ENCODE data around the gene CFB. TPM values are rescaled to one million over a fixed set of nuclear protein-coding genes. Genes with fewer than 3 reads are reported as not detected.

The CFB gene
- total and polyA plus RNA-seq, 2 of the 13 experiments (the other 11 are each of a cell fraction or from before 2014, with no cell fraction given): 171 to 513 TPM

DNA sequence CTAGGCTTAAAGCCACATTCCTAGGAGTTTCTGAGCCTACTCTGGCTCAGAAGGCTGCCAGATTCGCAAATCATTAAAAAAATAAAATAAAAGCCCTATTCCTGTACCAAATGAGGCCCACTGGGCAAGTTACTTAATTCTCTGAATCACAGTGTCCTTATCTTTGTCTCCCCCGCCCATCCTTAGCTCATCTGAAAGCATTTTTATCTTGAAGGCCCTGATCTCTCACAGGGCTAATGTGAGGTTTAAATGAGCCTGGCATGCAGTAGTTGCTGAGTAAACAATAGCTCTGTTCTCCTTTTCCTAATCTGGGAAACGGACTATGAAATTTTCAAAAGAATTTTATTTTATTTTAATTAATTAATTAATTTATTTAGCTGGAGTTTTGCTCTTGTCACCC, 41.9 kb upstream of the CFB start:
- DNase-seq (ENCODE audit: low spot score) (no peak), FAIRE-seq (no peak), ATAC-seq (no peak)
- no peak overlapping the region for H3K4me3 ChIP-seq (replicated peaks in 1 of 3; ENCODE audit: insufficient read depth in 1 of 3, low read depth in 2 of 3, low read length in 3 of 3)
- no peak overlapping the region for H3K9ac ChIP-seq (ENCODE audit: insufficient read depth, low read depth, low read length)
- intact Hi-C loops (cut with micrococcal nuclease; ENCODE audit: unreplicated experiment) (loop anchor here (2.0 kb wide), 2 partner anchors 19 to 41 kb away; no protein-coding TSS in a partner anchor), in situ Hi-C loops (cut with HindIII; ENCODE audit: extremely low pct_ligation_motif_present, low pct_unique_long_range_greater_than_20kb) (loop anchor here (5.0 to 25.0 kb wide), 2 partner anchors 43 to 1058 kb away; partner anchors contain the start of genes BRD2, CFB and HLA-DMA)
- H3K9me3 ChIP-seq (ENCODE audit: low read length): no peaks in the 10 kb centered on the region
- no peaks in the 10 kb centered on the region for H4K20me1 ChIP-seq (ENCODE audit: insufficient read depth, low read length)
- no peak overlapping the region for H3K27ac ChIP-seq (ENCODE audit: extremely low read length, insufficient read depth, low read length)
- ChIA-PET CTCF (ENCODE audit: low intra/inter-chr PET ratio, low total read pairs) (no interaction called here), POLR2A (interaction anchor here (0.7 to 5.6 kb wide), 5 partner anchors 25 to 47 kb away, joined by 3 to 69 read pairs (median 6); partner anchors contain the start of genes CFB and NEU1)
- peaks cover 64% of the 10 kb centered on the region for H3K4me1 ChIP-seq (ENCODE audit: insufficient read depth, low read length)
- peaks cover 1 to 6% of the 10 kb centered on the region in 2 experiments; a peak in 1 of 5 replicates for H3K27me3 ChIP-seq (ENCODE audit: control insufficient read depth in 1 of 2, insufficient read depth in 2 of 2, low read length in 2 of 2)
- H3K36me3 ChIP-seq (replicated peaks in 1 of 2; ENCODE audit: control insufficient read depth in 1 of 2, insufficient read depth in 2 of 2, low read length in 2 of 2): no peaks in the 10 kb centered on the region
- no peak overlapping the region for H2AFZ ChIP-seq (ENCODE audit: low read length)
- H3K4me2 ChIP-seq (ENCODE audit: low read depth, low read length): no peak overlapping the region
- BruUV-seq (replicated peaks): no TSS peak
- TF ChIP-seq ZNF543 (CRISPR knock-in tag; IDR thresholded peaks at IDR 0.05) (no peak), ZBTB38 (CRISPR knock-in tag; IDR thresholded peaks at IDR 0.05) (no peak), FOXA3 (CRISPR knock-in tag; IDR thresholded peaks at IDR 0.05) (no peak)
- H3K79me2 ChIP-seq (ENCODE audit: insufficient read depth, low read length): peaks cover 3% of the 10 kb centered on the region
- 51% methylated on average over 3 of the region's 3 CpGs for WGBS (ENCODE audit: low lambda C conversion rate)

DNA sequence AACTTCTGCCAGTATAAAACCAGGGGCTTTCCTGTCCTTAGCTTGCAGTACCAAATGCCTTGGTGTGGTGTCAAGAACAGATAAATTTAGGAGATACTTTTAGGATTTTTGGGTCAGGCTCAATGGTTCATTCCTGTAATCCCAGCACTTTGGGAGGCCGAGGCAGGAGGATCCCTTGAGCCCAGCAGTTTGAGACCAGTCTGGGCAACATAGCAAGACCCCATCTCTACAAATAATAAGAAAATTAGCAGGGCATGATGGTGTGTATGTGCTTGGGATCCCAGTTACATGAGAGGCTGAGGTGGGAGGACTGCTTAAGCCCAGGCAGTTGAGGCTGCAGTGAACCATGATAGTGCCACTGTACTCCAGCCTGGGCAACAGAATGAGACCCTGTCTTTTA, 40.9 kb upstream of the CFB start:
- Histone ChIP-seq H3K27ac (ENCODE audit: extremely low read length, insufficient read depth, low read length) (no peak overlapping the region), H4K20me1 (ENCODE audit: insufficient read depth, low read length) (no peaks in the 10 kb centered on the region), H2AFZ (ENCODE audit: low read length) (no peak overlapping the region), H3K4me2 (ENCODE audit: low read depth, low read length) (no peak overlapping the region), H3K4me1 (ENCODE audit: insufficient read depth, low read length) (peaks cover 63% of the 10 kb centered on the region), H3K4me3 (replicated peaks in 1 of 3; ENCODE audit: insufficient read depth in 1 of 3, low read depth in 2 of 3, low read length in 3 of 3) (no peak overlapping the region), H3K9ac (ENCODE audit: insufficient read depth, low read depth, low read length) (no peak overlapping the region), H3K27me3 (ENCODE audit: control insufficient read depth in 1 of 2, insufficient read depth in 2 of 2, low read length in 2 of 2) (peaks cover 1 to 6% of the 10 kb centered on the region in 2 experiments; a peak in 1 of 5 replicates), H3K79me2 (ENCODE audit: insufficient read depth, low read length) (no peaks in the 10 kb centered on the region), H3K9me3 (ENCODE audit: low read length) (no peaks in the 10 kb centered on the region), H3K36me3 (replicated peaks in 1 of 2; ENCODE audit: control insufficient read depth in 1 of 2, insufficient read depth in 2 of 2, low read length in 2 of 2) (no peaks in the 10 kb centered on the region)
- WGBS (ENCODE audit: low lambda C conversion rate): 40% methylated on average over 1 of the region's 1 CpG
- ATAC-seq (no peak), FAIRE-seq (no peak), DNase-seq (ENCODE audit: low spot score) (no peak)
- TF ChIP-seq HNRNPLL (IDR thresholded peaks at IDR 0.05; ENCODE audit: low read depth, low read length, poor library complexity, severe bottlenecking): no peak
- no peak for TF ChIP-seq TARDBP (CRISPR knock-in tag; IDR thresholded peaks at IDR 0.05)
- TF ChIP-seq KDM1A (CRISPR knock-in tag; IDR thresholded peaks at IDR 0.05): no peak
- peak; percentile 80 for TF ChIP-seq ZNF121 (CRISPR knock-in tag; IDR thresholded peaks at IDR 0.05)
- TF ChIP-seq ZNF160 (CRISPR knock-in tag; IDR thresholded peaks at IDR 0.05): no peak
- POLR2A ChIA-PET: interaction anchor here (0.9 to 1.6 kb wide), 5 partner anchors 40 to 78 kb away, joined by 3 to 5 read pairs (median 3); partner anchors contain the start of genes HSPA1B and NEU1
- intact Hi-C loops (cut with micrococcal nuclease; ENCODE audit: unreplicated experiment) (no loop called here), in situ Hi-C loops (cut with HindIII; ENCODE audit: extremely low pct_ligation_motif_present, low pct_unique_long_range_greater_than_20kb) (loop anchor here (25.0 kb wide), 1 partner anchor 1057 kb away; the partner anchor contains the start of genes BRD2 and HLA-DMA)
- CTCF ChIA-PET (ENCODE audit: low intra/inter-chr PET ratio, low total read pairs): no interaction called here
- BruUV-seq (replicated peaks): no TSS peak
